ENCODE measurements around the gene CALCOCO1. TPM values are rescaled to one million over a fixed set of nuclear protein-coding genes. Genes with fewer than 3 reads are reported as not detected.

The CALCOCO1 gene
- total and polyA plus RNA-seq, 2 of the 13 experiments (the other 11 are each of a cell fraction or from before 2014, with no cell fraction given), result 7.7 to 47.7 TPM

- peak; percentile 80; the same call in 1 of the 2 replicates for TF ChIP-seq IRF9 (CRISPR knock-in tag; IDR thresholded peaks at IDR 0.05; ENCODE audit: borderline replicate concordance)
- no peak for TF ChIP-seq KDM6A (CRISPR knock-in tag; IDR thresholded peaks at IDR 0.05; ENCODE audit: low read depth)
- TF ChIP-seq KAT8 (CRISPR knock-in tag; IDR thresholded peaks at IDR 0.05), result peak; percentile 89
- TF ChIP-seq SCMH1 (CRISPR knock-in tag; IDR thresholded peaks at IDR 0.05; ENCODE audit: borderline replicate concordance), result no peak
- no peak for TF ChIP-seq ATRX (CRISPR knock-in tag; IDR thresholded peaks at IDR 0.05; ENCODE audit: borderline replicate concordance)
- peak; percentile 52 for TF ChIP-seq NFYC (CRISPR knock-in tag; IDR thresholded peaks at IDR 0.05)
- no peak for TF ChIP-seq PAF1 (CRISPR knock-in tag; IDR thresholded peaks at IDR 0.05)
- TF ChIP-seq SP2 (CRISPR knock-in tag; IDR thresholded peaks at IDR 0.05), result peak; percentile 57; the same call in 1 of the 2 replicates
- TF ChIP-seq ONECUT2 (CRISPR knock-in tag; IDR thresholded peaks at IDR 0.05), result peak; percentile 60; the same call in 1 of the 2 replicates
- peak; percentile 94 for TF ChIP-seq HOXD1 (CRISPR knock-in tag; IDR thresholded peaks at IDR 0.05)
- peak; percentile 55; the same call in 1 of the 2 replicates for TF ChIP-seq TEF (CRISPR knock-in tag; IDR thresholded peaks at IDR 0.05)
- no peak for TF ChIP-seq NFATC3 (CRISPR knock-in tag; IDR thresholded peaks at IDR 0.05)
- peak; percentile 89; the same call in 1 of the 2 replicates for TF ChIP-seq ZNF678 (CRISPR knock-in tag; IDR thresholded peaks at IDR 0.05)
- TF ChIP-seq AGO1 (IDR thresholded peaks at IDR 0.05; ENCODE audit: low read depth, low read length, poor library complexity, severe bottlenecking), result no peak
- no peak; the same call in 1 of the 2 replicates for TF ChIP-seq GTF3A (CRISPR knock-in tag; conservative IDR thresholded peaks at IDR 0.05)
- TF ChIP-seq ZNF280B (CRISPR knock-in tag; IDR thresholded peaks at IDR 0.05; ENCODE audit: borderline replicate concordance), result peak; percentile 88
- peak; percentile 86 for TF ChIP-seq ZSCAN25 (CRISPR knock-in tag; IDR thresholded peaks at IDR 0.05)
- TF ChIP-seq ZNF570 (CRISPR knock-in tag; IDR thresholded peaks at IDR 0.05; ENCODE audit: borderline replicate concordance), result no peak
- TF ChIP-seq HNRNPK (IDR thresholded peaks at IDR 0.05; ENCODE audit: low read depth, low read length, poor library complexity, severe bottlenecking), result no peak
- no peak for TF ChIP-seq FOXK2 (IDR thresholded peaks at IDR 0.05)
- TF ChIP-seq XRCC5 (optimal IDR thresholded peaks at IDR 0.05; ENCODE audit: low read length), result peak; percentile 99
- TF ChIP-seq ADNP (CRISPR knock-in tag; IDR thresholded peaks at IDR 0.05), result no peak
- peak; percentile 41; the same call in 1 of the 2 replicates for TF ChIP-seq AFF4 (CRISPR knock-in tag; IDR thresholded peaks at IDR 0.05)
Measured at GRCh38 chr12:53675701-53676607, 51.3 kb downstream of the CALCOCO1 start, which contains the start of gene ATP5MC2 (continued).

Measured in HepG2 (cell line).